ENCODE results near the gene TIMM8B. TPM values are rescaled to one million over a fixed set of nuclear protein-coding genes. Genes with fewer than 3 reads are reported as not detected.

Gene TIMM8B
- total and polyA plus RNA-seq, 2 of the 4 experiments (the other 2 are of a cell fraction), result 35.5 to 103 TPM

- CTCF ChIA-PET, result interaction anchor here (0.6 to 0.7 kb wide), 4 partner anchors 16 to 403 kb away, joined by 3 to 5 read pairs (median 4); no protein-coding TSS in a partner anchor
- no peak overlapping the region for H3K4me2 ChIP-seq (ENCODE audit: low read depth, low read length)
- WGBS, 2 experiments (ENCODE audit: extremely low coverage in 2 of 2, insufficient read length in 1 of 2), result 92% methylated on average over 5 of the region's 11 CpGs; no CpG with 5 or more reads in 1 of the 2 experiments
- DNase-seq (no peak), ATAC-seq (ENCODE audit: low read depth) (no peak)
- peak overlapping the region; percentile 44 for H2AFZ ChIP-seq (replicated peaks; ENCODE audit: low read length, poor library complexity)
- H3K23ac ChIP-seq (ENCODE audit: low read depth, low read length), result no peak overlapping the region
- peaks cover 21% of the 10 kb centered on the region for H3K4me1 ChIP-seq (ENCODE audit: control insufficient read depth, insufficient read depth, low read length)
- no peaks in the 10 kb centered on the region for H3K9me3 ChIP-seq (ENCODE audit: control insufficient read depth, insufficient read depth, low read length)
- H3K14ac ChIP-seq (replicated peaks; ENCODE audit: low read depth, low read length), result no peak overlapping the region
- H3K56ac ChIP-seq (ENCODE audit: extremely low read depth, insufficient read depth, low read length), result no peak overlapping the region
- H3K79me1 ChIP-seq (ENCODE audit: low read depth in 1 of 2, low read length in 2 of 2), result peaks cover 14 to 25% of the 10 kb centered on the region in 2 experiments; a peak in 3 of 4 replicates
- no peak overlapping the region; a peak in 2 of 4 replicates for H4K8ac ChIP-seq (ENCODE audit: low read depth in 2 of 2, low read length in 2 of 2)
- H2AK5ac ChIP-seq (ENCODE audit: low read depth, low read length), result peak overlapping the region; percentile 27; the same call in 1 of the 2 replicates
- H2BK5ac ChIP-seq (ENCODE audit: low read depth, low read length, poor library complexity, severe bottlenecking), result no peak overlapping the region
- BruUV-seq (replicated peaks), result no TSS peak
- intact Hi-C loops (cut with micrococcal nuclease) (no loop called here), dilution Hi-C loops (cut with HindIII; ENCODE audit: low sequenced_read_pairs, unreplicated experiment) (no loop called here), in situ Hi-C loops (cut with MboI; ENCODE audit: low sequenced_read_pairs) (no loop called here)
- H3K4me3 ChIP-seq (ENCODE audit: insufficient read depth, low read depth, low read length), result no peak overlapping the region
- H3K36me3 ChIP-seq (ENCODE audit: control insufficient read depth, insufficient read depth, low read length), result peaks cover 10% of the 10 kb centered on the region
- H4K5ac ChIP-seq (ENCODE audit: low read depth, low read length), result no peak overlapping the region; the same call in 1 of the 2 replicates
- H3K27me3 ChIP-seq (ENCODE audit: control insufficient read depth, insufficient read depth, low read length), result no peaks in the 10 kb centered on the region
- H2BK15ac ChIP-seq (ENCODE audit: low read depth, low read length), result peak overlapping the region; percentile 26; the same call in 1 of the 3 replicates
- peaks cover 15% of the 10 kb centered on the region; the same call in 1 of the 2 replicates for H3K9me1 ChIP-seq (ENCODE audit: insufficient read depth, low read length)
- 0 out of 2 replicates have a peak overlapping the region, but pooled peaks have one; percentile 18 for H3K18ac ChIP-seq (ENCODE audit: low read depth, low read length)
- peak overlapping the region; percentile 45; the same call in 1 of the 2 replicates for H2BK120ac ChIP-seq (ENCODE audit: low read depth, low read length)
- H3K4ac ChIP-seq (ENCODE audit: low read depth, low read length), result peak overlapping the region; percentile 71
- no peaks in the 10 kb centered on the region for H4K20me1 ChIP-seq (ENCODE audit: insufficient read depth, low read length)
- H2BK20ac ChIP-seq (ENCODE audit: low read depth, low read length), result no peak overlapping the region
- H3K9ac ChIP-seq (ENCODE audit: low read depth, low read length), result no peak overlapping the region
- POLR2A ChIA-PET (ENCODE audit: unreplicated experiment), result no interaction called here
- no peak overlapping the region for H2AK9ac ChIP-seq (replicated peaks; ENCODE audit: low read depth, low read length, poor library complexity)
- H4K91ac ChIP-seq (ENCODE audit: insufficient read depth, low read depth, low read length), result 0 out of 2 replicates have a peak overlapping the region, but pooled peaks have one; percentile 70
- H3K27ac ChIP-seq (ENCODE audit: insufficient read depth, low read length), result no peak overlapping the region
- TF ChIP-seq MXI1 (IDR thresholded peaks at IDR 0.05; ENCODE audit: borderline replicate concordance, low read depth, low read length) (no peak), CEBPB (IDR thresholded peaks at IDR 0.05; ENCODE audit: low read depth, low read length) (no peak), RAD21 (IDR thresholded peaks at IDR 0.05; ENCODE audit: low read length) (no peak), CTCF (conservative IDR thresholded peaks at IDR 0.05; ENCODE audit: low read depth, low read length) (no peak), SMC3 (IDR thresholded peaks at IDR 0.05; ENCODE audit: low read depth, low read length) (no peak), NFE2L2 (IDR thresholded peaks at IDR 0.05; ENCODE audit: low read depth, low read length) (no peak), BHLHE40 (IDR thresholded peaks at IDR 0.05; ENCODE audit: low read depth, low read length) (no peak), RFX5 (IDR thresholded peaks at IDR 0.05; ENCODE audit: low read depth, low read length) (no peak), MAFK (IDR thresholded peaks at IDR 0.05; ENCODE audit: low read depth, low read length) (no peak), POLR2A (IDR thresholded peaks at IDR 0.05; ENCODE audit: low read depth, low read length) (no peak), MAZ (IDR thresholded peaks at IDR 0.05; ENCODE audit: borderline replicate concordance, low read depth, low read length) (no peak), FOS (IDR thresholded peaks at IDR 0.05; ENCODE audit: low read depth, low read length) (no peak), CHD1 (IDR thresholded peaks at IDR 0.05; ENCODE audit: low read depth, low read length) (no peak)
- TF ChIP-seq, protein P1, sequence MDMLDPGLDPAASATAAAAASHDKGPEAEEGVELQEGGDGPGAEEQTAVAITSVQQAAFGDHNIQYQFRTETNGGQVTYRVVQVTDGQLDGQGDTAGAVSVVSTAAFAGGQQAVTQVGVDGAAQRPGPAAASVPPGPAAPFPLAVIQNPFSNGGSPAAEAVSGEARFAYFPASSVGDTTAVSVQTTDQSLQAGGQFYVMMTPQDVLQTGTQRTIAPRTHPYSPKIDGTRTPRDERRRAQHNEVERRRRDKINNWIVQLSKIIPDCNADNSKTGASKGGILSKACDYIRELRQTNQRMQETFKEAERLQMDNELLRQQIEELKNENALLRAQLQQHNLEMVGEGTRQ (IDR thresholded peaks at IDR 0.05; ENCODE audit: low read depth, low read length), result no peak
Observed at GRCh38 chr11:112097734-112098528, 11.4 kb upstream of the TIMM8B start.

Data from IMR-90 (cell line).